Thyroid gland (tissue), 4 donors: Measurements from ENCODE around the gene SPDYC.

Source experiments
- POLR2A ChIP-seq, 2 donors: fragments of 450-650 bp; IDR thresholded peaks; one replicate each; pipeline ENCODE4 v1.6.1; 2017; ENCODE audit warnings: antibody characterized with exemption in 2 of 2, mild to moderate bottlenecking in 2 of 2, moderate library complexity in 1 of 2
- TF ChIP-seq, protein P1 (sequence below), 6 experiments: fragments of 200-600 bp in 3 of 6; fragments of 450-650 bp in 3 of 6; sonication (generic) in 3 of 6; IDR thresholded peaks; one replicate each; pipeline ENCODE4 v1.5.1; 2016 to 2019; ENCODE audit warnings: antibody characterized with exemption in 6 of 6, mild to moderate bottlenecking in 2 of 6, inconsistent platforms in 1 of 6, moderate library complexity in 1 of 6

GRCh38 chr11:65131417-65131776 lies 38.6 kb upstream of the SPDYC start:
- TF ChIP-seq, protein P1, sequence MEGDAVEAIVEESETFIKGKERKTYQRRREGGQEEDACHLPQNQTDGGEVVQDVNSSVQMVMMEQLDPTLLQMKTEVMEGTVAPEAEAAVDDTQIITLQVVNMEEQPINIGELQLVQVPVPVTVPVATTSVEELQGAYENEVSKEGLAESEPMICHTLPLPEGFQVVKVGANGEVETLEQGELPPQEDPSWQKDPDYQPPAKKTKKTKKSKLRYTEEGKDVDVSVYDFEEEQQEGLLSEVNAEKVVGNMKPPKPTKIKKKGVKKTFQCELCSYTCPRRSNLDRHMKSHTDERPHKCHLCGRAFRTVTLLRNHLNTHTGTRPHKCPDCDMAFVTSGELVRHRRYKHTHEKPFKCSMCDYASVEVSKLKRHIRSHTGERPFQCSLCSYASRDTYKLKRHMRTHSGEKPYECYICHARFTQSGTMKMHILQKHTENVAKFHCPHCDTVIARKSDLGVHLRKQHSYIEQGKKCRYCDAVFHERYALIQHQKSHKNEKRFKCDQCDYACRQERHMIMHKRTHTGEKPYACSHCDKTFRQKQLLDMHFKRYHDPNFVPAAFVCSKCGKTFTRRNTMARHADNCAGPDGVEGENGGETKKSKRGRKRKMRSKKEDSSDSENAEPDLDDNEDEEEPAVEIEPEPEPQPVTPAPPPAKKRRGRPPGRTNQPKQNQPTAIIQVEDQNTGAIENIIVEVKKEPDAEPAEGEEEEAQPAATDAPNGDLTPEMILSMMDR (IDR thresholded peaks at IDR 0.05) = no peak
- no peak for TF ChIP-seq POLR2A (IDR thresholded peaks at IDR 0.05)
